Measurements from ENCODE around the gene CAPZB. TPM values are rescaled to one million over a fixed set of nuclear protein-coding genes. Genes with fewer than 3 reads are reported as not detected.

CAPZB gene
- total RNA-seq, 1 experiment from 2014 or later, result 491 TPM

DNA sequence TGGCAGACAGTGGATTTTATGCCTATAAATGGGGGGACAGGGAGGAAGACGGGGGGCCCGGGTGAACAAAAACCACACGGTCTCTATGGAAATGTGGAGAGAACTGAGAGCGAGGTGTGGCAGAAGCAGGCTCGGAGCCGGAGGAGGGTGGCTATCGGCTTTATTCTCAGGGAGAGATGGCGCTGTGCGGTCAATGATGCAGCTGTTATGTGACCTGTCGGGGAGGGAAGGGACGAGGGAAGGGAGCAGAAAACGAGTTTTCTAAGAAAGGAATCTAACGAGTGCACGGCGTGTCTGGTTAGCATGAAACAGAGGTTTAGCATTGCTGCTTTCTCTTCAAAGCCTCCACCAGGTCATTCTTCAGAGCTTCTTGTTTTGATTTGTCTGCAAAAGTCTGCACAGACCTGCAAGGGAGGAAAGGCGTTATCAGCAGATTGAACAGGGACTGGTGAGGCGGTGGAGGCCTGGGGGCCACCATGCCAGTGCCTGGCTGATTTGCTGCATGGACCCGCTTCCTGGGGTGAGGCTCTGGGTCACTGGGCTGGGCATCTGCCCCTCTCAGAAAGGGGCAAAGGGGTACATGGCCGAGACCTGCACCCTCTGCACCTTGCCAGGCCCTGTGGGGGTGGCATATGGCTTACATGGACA lies 146.0 kb downstream of the CAPZB start:
- DNase-seq (ENCODE audit: low read depth, low spot score) (no peak), ATAC-seq (no peak)
- H3K9me3 ChIP-seq (ENCODE audit: control insufficient read depth, insufficient read depth, low read depth, low read length), result no peaks in the 10 kb centered on the region
- no peak overlapping the region for H3K4me3 ChIP-seq (ENCODE audit: low read depth in 2 of 2, low read length in 2 of 2)
- no peaks in the 10 kb centered on the region for H3K4me1 ChIP-seq (ENCODE audit: control insufficient read depth, insufficient read depth, low read length)
- ChIA-PET CTCF (no interaction called here), POLR2A (no interaction called here)
- intact Hi-C loops (cut with micrococcal nuclease; ENCODE audit: unreplicated experiment) (no loop called here), in situ Hi-C loops (cut with HindIII; ENCODE audit: low pct_unique_long_range_greater_than_20kb, low sequenced_read_pairs) (no loop called here)
- TF ChIP-seq, protein P1, sequence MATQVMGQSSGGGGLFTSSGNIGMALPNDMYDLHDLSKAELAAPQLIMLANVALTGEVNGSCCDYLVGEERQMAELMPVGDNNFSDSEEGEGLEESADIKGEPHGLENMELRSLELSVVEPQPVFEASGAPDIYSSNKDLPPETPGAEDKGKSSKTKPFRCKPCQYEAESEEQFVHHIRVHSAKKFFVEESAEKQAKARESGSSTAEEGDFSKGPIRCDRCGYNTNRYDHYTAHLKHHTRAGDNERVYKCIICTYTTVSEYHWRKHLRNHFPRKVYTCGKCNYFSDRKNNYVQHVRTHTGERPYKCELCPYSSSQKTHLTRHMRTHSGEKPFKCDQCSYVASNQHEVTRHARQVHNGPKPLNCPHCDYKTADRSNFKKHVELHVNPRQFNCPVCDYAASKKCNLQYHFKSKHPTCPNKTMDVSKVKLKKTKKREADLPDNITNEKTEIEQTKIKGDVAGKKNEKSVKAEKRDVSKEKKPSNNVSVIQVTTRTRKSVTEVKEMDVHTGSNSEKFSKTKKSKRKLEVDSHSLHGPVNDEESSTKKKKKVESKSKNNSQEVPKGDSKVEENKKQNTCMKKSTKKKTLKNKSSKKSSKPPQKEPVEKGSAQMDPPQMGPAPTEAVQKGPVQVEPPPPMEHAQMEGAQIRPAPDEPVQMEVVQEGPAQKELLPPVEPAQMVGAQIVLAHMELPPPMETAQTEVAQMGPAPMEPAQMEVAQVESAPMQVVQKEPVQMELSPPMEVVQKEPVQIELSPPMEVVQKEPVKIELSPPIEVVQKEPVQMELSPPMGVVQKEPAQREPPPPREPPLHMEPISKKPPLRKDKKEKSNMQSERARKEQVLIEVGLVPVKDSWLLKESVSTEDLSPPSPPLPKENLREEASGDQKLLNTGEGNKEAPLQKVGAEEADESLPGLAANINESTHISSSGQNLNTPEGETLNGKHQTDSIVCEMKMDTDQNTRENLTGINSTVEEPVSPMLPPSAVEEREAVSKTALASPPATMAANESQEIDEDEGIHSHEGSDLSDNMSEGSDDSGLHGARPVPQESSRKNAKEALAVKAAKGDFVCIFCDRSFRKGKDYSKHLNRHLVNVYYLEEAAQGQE (IDR thresholded peaks at IDR 0.05; ENCODE audit: insufficient read depth in 1 of 2, low read depth in 2 of 2, low read length in 1 of 2), result no peak
- TF ChIP-seq, protein P2, sequence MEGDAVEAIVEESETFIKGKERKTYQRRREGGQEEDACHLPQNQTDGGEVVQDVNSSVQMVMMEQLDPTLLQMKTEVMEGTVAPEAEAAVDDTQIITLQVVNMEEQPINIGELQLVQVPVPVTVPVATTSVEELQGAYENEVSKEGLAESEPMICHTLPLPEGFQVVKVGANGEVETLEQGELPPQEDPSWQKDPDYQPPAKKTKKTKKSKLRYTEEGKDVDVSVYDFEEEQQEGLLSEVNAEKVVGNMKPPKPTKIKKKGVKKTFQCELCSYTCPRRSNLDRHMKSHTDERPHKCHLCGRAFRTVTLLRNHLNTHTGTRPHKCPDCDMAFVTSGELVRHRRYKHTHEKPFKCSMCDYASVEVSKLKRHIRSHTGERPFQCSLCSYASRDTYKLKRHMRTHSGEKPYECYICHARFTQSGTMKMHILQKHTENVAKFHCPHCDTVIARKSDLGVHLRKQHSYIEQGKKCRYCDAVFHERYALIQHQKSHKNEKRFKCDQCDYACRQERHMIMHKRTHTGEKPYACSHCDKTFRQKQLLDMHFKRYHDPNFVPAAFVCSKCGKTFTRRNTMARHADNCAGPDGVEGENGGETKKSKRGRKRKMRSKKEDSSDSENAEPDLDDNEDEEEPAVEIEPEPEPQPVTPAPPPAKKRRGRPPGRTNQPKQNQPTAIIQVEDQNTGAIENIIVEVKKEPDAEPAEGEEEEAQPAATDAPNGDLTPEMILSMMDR (IDR thresholded peaks at IDR 0.05), result no peak
- TF ChIP-seq TCF7L2 (IDR thresholded peaks at IDR 0.05; ENCODE audit: low read depth, low read length) (no peak), SIN3A (IDR thresholded peaks at IDR 0.05; ENCODE audit: borderline replicate concordance, insufficient read depth, low read depth, low read length) (no peak), POLR2AphosphoS5 (IDR thresholded peaks at IDR 0.05; ENCODE audit: low read depth, low read length) (no peak)
- H3K27me3 ChIP-seq (ENCODE audit: control insufficient read depth, insufficient read depth, low read length), result no peaks in the 10 kb centered on the region
- BruUV-seq (replicated peaks), result TSS peak; percentile 64
- H3K36me3 ChIP-seq (ENCODE audit: control insufficient read depth, insufficient read depth, low read length), result peaks cover 5% of the 10 kb centered on the region; the same call in 1 of the 2 replicates
- no peak overlapping the region for H3K27ac ChIP-seq (ENCODE audit: low read length)

DNA sequence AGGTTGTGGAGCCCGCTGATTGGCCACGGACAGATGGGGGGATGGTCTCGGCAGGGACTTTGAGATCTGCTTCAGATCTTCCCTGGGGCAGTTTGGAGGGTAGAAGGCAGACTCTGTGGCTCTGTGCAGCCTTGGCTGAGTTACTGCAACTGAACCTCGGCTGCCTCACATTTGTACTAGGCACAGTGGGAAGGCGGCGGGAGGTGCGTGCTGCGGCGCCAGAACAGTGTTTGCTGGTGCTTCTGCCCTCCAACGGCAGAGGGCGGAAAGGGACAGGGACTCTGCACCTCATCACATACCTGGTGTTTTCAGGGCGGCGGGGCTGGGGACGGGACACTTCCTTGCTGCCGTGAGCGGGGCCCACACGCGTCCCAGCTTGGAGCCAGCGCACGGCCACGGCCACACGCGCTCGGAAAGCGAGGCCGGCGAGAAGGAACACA lies 147.0 kb downstream of the CAPZB start:
- intact Hi-C loops (cut with micrococcal nuclease; ENCODE audit: unreplicated experiment), result no loop called here
- Histone ChIP-seq H3K36me3 (ENCODE audit: control insufficient read depth, insufficient read depth, low read length) (peaks cover 5% of the 10 kb centered on the region; the same call in 1 of the 2 replicates), H3K4me3 (ENCODE audit: low read depth in 2 of 2, low read length in 2 of 2) (no peak overlapping the region), H3K27ac (ENCODE audit: low read length) (no peak overlapping the region), H3K27me3 (ENCODE audit: control insufficient read depth, insufficient read depth, low read length) (no peaks in the 10 kb centered on the region), H3K4me1 (ENCODE audit: control insufficient read depth, insufficient read depth, low read length) (no peaks in the 10 kb centered on the region), H3K9me3 (ENCODE audit: control insufficient read depth, insufficient read depth, low read depth, low read length) (no peaks in the 10 kb centered on the region)
- TF ChIP-seq TCF7L2 (IDR thresholded peaks at IDR 0.05; ENCODE audit: low read depth, low read length) (no peak), SIN3A (IDR thresholded peaks at IDR 0.05; ENCODE audit: borderline replicate concordance, insufficient read depth, low read depth, low read length) (no peak), POLR2AphosphoS5 (IDR thresholded peaks at IDR 0.05; ENCODE audit: low read depth, low read length) (no peak)
- TF ChIP-seq, protein P1 (IDR thresholded peaks at IDR 0.05; ENCODE audit: insufficient read depth in 1 of 2, low read depth in 2 of 2, low read length in 1 of 2), result no peak
- TF ChIP-seq, protein P2 (IDR thresholded peaks at IDR 0.05), result no peak
- no peak for ATAC-seq
- CTCF ChIA-PET, result no interaction called here
- no peak for DNase-seq (ENCODE audit: low read depth, low spot score)
- BruUV-seq (replicated peaks), result no TSS peak
- in situ Hi-C loops (cut with HindIII; ENCODE audit: low pct_unique_long_range_greater_than_20kb, low sequenced_read_pairs), result no loop called here
- POLR2A ChIA-PET, result no interaction called here
